ENCODE data around the gene MMP1. TPM values are rescaled to one million over a fixed set of nuclear protein-coding genes. Genes with fewer than 3 reads are reported as not detected.

Gene MMP1
- 1 to 10 TPM in 1 of 2 donors, under 1 TPM in 1; 0.42 to 2.9 TPM for total RNA-seq

- Histone ChIP-seq H3K4me3 (no peak within 1 kb of the TSS), H3K27ac (no peak within 1 kb of the TSS), H3K4me1 (peaks cover 4% of the 10 kb centered on the region), H3K27me3 (no peaks in the 10 kb centered on the region), H3K9ac (ENCODE audit: low read depth in 2 of 2, low read length in 2 of 2) (no peak within 1 kb of the TSS), H3K9me3 (no peaks in the 10 kb centered on the region), H3K36me3 (no peaks in the 10 kb centered on the region)
- no peak for DNase-seq
- TF ChIP-seq CTCF (IDR thresholded peaks at IDR 0.05) = no peak
- intact Hi-C loops (cut with DNase I) = no loop called here
Observed at GRCh38 chr11:102798012-102798746, at the start of gene MMP1. Gene MMP1, minus strand, starts transcription at chr11:102798160. Its CDS starts 68 bp downstream, at chr11:102798092.

DNA sequence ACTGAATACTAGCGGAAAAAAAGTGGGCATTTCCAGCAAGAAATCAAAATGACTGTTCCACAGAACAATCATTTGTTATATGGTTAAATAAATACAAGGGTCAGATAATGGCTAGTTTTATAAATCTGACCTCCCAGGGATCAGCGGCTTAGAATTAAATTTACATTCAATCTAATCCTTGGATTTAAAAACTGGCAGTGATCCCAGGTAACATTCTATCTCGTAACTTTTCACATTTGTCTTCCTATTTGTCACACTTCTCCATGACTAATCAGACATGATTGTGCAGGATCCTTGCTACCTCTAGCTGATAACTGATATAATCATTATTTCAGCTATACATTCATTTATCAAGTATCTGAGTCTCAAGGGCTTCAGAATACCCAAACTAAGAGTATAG, 48.3 kb upstream of the MMP1 start:
- Histone ChIP-seq H3K4me1 (no peaks in the 10 kb centered on the region), H3K36me3 (no peaks in the 10 kb centered on the region), H3K27me3 (no peaks in the 10 kb centered on the region), H3K9me3 (no peaks in the 10 kb centered on the region), H3K27ac (no peak overlapping the region), H3K4me3 (no peak overlapping the region), H3K9ac (ENCODE audit: low read depth in 2 of 2, low read length in 2 of 2) (no peak overlapping the region)
- TF ChIP-seq CTCF (IDR thresholded peaks at IDR 0.05) = no peak
- DNase-seq = no peak
- intact Hi-C loops (cut with DNase I) = no loop called here

- H3K36me3 ChIP-seq = no peaks in the 10 kb centered on the region
- intact Hi-C loops (cut with DNase I) = no loop called here
- H3K27me3 ChIP-seq = no peaks in the 10 kb centered on the region
- DNase-seq = no peak
- H3K9me3 ChIP-seq = no peaks in the 10 kb centered on the region
- no peaks in the 10 kb centered on the region for H3K4me1 ChIP-seq
- no peak within 1 kb of the TSS for H3K27ac ChIP-seq
- H3K9ac ChIP-seq (ENCODE audit: low read depth in 2 of 2, low read length in 2 of 2) = no peak within 1 kb of the TSS
- no peak for TF ChIP-seq CTCF (IDR thresholded peaks at IDR 0.05)
- no peak within 1 kb of the TSS for H3K4me3 ChIP-seq
Observed at GRCh38 chr11:102843489-102843888, 45.5 kb upstream of the MMP1 start, which contains the start of gene MMP3. Gene MMP3, minus strand, starts transcription at chr11:102843609. Its CDS starts 63 bp downstream, at chr11:102843546.

DNA sequence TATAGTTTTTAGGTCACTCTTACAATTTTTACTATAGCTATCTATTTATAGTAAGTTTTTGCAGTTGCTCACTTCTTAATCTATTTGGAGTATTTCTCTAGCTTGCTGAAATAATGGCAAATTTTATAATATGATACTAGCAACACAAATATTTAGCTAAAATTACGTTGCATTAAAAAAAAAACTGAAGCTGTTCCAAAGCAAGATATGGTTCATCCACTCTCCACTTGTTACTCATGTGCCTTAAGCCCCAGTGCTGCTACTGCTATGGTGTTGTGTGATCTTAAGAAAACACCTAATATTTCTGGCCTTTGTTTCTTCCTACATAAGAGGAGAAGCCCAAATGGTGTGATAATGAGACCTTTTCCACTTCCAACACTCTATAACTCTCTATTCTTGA, 45.0 kb upstream of the MMP1 start:
- Histone ChIP-seq H3K4me3 (no peak overlapping the region), H3K27ac (no peak overlapping the region), H3K36me3 (no peaks in the 10 kb centered on the region), H3K9me3 (no peaks in the 10 kb centered on the region), H3K4me1 (no peaks in the 10 kb centered on the region), H3K9ac (ENCODE audit: low read depth in 2 of 2, low read length in 2 of 2) (no peak overlapping the region), H3K27me3 (no peaks in the 10 kb centered on the region)
- intact Hi-C loops (cut with DNase I) = no loop called here
- TF ChIP-seq CTCF (IDR thresholded peaks at IDR 0.05) = no peak
- no peak for DNase-seq

DNA sequence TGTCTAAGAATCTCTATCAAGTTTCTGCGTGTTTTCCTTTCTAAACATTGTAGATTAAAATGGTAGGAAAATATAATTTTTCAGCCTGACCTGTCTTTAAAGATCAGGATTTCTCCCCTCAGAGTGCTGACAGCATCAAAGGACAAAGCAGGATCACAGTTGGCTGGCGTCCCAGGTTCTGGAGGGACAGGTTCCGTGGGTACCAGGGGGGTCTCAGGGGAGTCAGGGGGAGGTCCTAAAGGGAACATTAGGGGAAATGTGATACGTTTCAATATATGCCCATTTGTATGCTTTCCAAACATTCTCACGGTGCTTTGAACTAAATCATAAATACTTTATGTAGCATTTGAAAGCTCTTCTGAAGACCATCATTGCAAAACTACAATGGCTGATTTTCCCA, 42.1 kb upstream of the MMP1 start:
- Histone ChIP-seq H3K27ac (no peak overlapping the region), H3K27me3 (no peaks in the 10 kb centered on the region), H3K9me3 (no peaks in the 10 kb centered on the region), H3K36me3 (no peaks in the 10 kb centered on the region), H3K9ac (ENCODE audit: low read depth in 2 of 2, low read length in 2 of 2) (no peak overlapping the region), H3K4me3 (no peak overlapping the region), H3K4me1 (no peaks in the 10 kb centered on the region)
- TF ChIP-seq CTCF (IDR thresholded peaks at IDR 0.05) = no peak
- no peak for DNase-seq
- intact Hi-C loops (cut with DNase I) = no loop called here

Data from colonic mucosa (tissue), 4 donors.